Chondrocyte (in vitro differentiated cells): Measurements from ENCODE around the gene GLMP. TPM values are rescaled to one million over a fixed set of nuclear protein-coding genes. Genes with fewer than 3 reads are reported as not detected.

Source experiments
- DNase-seq: peaks from one replicate; pipeline ENCODE4 v3.0.0; 2021; ENCODE audit warnings: mixed read lengths, low spot score
- H3K27ac Mint-ChIP-seq: one replicate; pipeline ENCODE4 v1.8.0; 2021; ENCODE audit warnings: mild to moderate bottlenecking, moderate library complexity, mixed read lengths; ENCODE audit not compliant: unreplicated experiment
- H3K27me3 Mint-ChIP-seq: 2 replicates; pipeline ENCODE4 v1.8.0; 2021; ENCODE audit warnings: low read depth, mixed read lengths
- H3K36me3 Mint-ChIP-seq: 2 replicates; pipeline ENCODE4 v1.8.0; 2021; ENCODE audit warnings: low read depth, mixed read lengths
- H3K4me1 Mint-ChIP-seq: 2 replicates; pipeline ENCODE4 v1.8.0; 2021; ENCODE audit warnings: low read depth, mild to moderate bottlenecking, mixed read lengths
- H3K4me3 Mint-ChIP-seq: one replicate; pipeline ENCODE4 v1.8.0; 2021; ENCODE audit warnings: mild to moderate bottlenecking, moderate library complexity, mixed read lengths; ENCODE audit not compliant: unreplicated experiment
- H3K9me3 Mint-ChIP-seq: 2 replicates; pipeline ENCODE4 v1.8.0; 2021; ENCODE audit warnings: low read depth, mixed read lengths
- total RNA-seq: library from RNA; stranded (reverse); gene quantifications from 3 replicates; pipeline ENCODE4 v1.2.1, GENCODE V29; 2021
- TF ChIP-seq, protein P1 (sequence below): fragments of 200-600 bp; sonication (generic); IDR thresholded peaks from 2 replicates; pipeline ENCODE4 v1.5.0; 2021; ENCODE audit warnings: antibody characterized with exemption, mild to moderate bottlenecking, moderate library complexity

The GLMP gene
- total RNA-seq, 1 donor from 2014 or later, result 68.1 TPM

DNA sequence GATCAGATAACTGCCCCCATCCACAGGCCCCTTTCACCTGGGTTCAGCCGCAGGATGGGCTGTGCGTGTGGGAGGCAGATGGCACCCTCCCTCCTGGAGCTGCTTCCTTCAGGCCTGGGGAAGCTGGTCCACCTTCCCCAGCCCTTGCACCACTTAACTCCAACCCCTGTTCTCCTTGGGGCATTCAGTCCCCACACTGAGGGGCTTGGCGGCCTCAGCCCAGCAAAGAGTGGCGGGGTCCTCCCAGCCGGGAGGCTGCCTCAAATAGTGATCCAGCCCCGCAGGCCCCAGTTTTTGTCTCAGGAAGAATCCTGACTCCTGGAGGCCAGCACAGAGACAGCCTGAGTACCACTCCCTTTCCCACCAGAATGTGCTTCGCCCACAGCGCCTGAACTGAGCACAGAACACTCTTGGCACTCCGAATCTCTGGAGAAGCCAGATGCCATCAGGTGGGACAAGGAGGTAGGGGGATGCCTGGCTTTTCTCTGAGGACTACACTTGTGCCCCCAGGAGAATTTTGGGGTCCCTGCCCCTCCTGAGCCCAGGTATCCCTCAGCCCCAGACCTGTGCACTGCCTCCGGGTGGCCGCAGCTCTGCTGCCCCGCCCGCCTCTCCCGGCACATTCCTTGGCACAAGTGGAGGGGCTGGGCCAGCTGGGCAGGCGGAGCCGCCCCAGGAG, 48.6 kb downstream of the GLMP start:
- DNase-seq, result no peak

DNA sequence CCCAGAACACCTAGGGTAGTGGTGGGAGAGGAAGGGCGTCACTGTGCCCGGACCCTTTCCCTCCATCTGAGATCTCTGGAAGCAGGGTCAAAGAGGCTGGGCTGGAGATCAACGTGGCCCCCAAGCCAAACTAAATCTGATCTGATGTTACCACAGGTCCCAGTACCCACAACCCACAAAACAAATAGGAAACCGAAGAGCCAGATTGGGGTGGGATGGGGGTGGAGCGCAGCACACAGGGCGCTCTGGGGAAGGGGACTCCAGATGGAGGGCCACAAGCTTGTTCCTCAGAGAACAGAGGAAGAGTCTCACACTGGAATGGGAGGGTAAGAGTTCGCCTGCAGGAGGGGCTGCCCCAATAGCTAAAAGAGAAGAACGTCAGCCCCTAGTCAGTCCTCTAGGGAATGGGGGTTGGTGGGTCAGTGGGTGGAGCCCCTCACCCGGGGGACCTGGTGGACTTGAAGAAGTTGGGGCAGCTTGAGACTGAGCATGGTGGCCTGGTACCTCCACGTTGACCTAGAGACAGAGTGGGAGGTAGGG, 49.2 kb downstream of the GLMP start:
- TF ChIP-seq, protein P1, sequence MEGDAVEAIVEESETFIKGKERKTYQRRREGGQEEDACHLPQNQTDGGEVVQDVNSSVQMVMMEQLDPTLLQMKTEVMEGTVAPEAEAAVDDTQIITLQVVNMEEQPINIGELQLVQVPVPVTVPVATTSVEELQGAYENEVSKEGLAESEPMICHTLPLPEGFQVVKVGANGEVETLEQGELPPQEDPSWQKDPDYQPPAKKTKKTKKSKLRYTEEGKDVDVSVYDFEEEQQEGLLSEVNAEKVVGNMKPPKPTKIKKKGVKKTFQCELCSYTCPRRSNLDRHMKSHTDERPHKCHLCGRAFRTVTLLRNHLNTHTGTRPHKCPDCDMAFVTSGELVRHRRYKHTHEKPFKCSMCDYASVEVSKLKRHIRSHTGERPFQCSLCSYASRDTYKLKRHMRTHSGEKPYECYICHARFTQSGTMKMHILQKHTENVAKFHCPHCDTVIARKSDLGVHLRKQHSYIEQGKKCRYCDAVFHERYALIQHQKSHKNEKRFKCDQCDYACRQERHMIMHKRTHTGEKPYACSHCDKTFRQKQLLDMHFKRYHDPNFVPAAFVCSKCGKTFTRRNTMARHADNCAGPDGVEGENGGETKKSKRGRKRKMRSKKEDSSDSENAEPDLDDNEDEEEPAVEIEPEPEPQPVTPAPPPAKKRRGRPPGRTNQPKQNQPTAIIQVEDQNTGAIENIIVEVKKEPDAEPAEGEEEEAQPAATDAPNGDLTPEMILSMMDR, result no peak
- no peaks in the 10 kb centered on the region for H3K27me3 Mint-ChIP-seq
- peaks cover 6% of the 10 kb centered on the region for H3K36me3 Mint-ChIP-seq
- H3K4me1 Mint-ChIP-seq, result peaks cover 9% of the 10 kb centered on the region
- DNase-seq, result no peak
- no peak overlapping the region for H3K27ac Mint-ChIP-seq
- no peaks in the 10 kb centered on the region for H3K9me3 Mint-ChIP-seq
- H3K4me3 Mint-ChIP-seq, result no peak overlapping the region

More for the DNA sequence above, 48.6 kb downstream of the GLMP start:
- H3K27ac Mint-ChIP-seq, result no peak overlapping the region
- H3K4me3 Mint-ChIP-seq, result no peak overlapping the region
- TF ChIP-seq, protein P1, result no peak
- no peaks in the 10 kb centered on the region for H3K27me3 Mint-ChIP-seq
- H3K4me1 Mint-ChIP-seq, result peaks cover 3% of the 10 kb centered on the region
- H3K9me3 Mint-ChIP-seq, result no peaks in the 10 kb centered on the region
- H3K36me3 Mint-ChIP-seq, result peaks cover 6% of the 10 kb centered on the region

DNA sequence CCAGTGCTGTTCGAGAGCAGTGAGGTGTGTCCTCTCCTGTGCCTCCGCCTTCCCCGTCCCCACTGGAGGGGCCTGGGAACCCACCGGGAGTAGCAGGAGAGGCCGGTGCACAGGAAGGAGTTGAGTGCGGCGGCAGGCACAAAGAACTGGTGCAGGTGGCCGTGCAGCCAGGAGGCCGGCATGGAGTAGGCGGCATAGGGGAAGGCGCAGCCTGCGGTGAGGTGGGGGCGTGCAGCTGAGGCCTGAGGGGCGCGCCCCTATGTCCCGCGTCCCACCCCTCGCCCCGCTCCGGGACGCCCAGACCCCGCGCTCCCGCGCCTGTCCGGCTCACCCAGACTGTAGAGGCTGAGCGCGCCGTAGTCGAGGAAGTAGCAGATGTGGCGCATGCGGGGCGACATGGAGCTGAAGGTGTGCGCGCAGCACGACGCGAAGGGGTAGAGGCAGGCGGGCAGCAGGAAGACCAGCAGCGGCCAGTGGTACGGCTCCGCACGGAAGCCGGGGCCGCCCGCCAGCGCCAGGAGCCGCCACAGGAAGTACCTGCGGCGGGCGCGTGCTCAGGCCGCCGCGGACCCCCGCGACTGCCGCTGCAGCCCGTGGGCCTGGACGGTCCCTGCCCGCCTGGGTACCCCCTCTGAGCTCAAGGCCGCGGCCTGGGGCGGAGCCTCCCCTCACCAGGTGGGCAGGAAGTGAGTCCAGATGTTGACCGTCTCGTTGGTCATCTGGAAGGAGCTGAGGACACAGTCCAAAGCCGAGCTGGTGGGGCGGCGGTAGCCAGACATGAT, 49.8 kb downstream of the GLMP start:
- H3K4me1 Mint-ChIP-seq, result peaks cover 13% of the 10 kb centered on the region
- H3K36me3 Mint-ChIP-seq, result peaks cover 5% of the 10 kb centered on the region
- no peak overlapping the region for H3K4me3 Mint-ChIP-seq
- DNase-seq, result no peak
- no peaks in the 10 kb centered on the region for H3K9me3 Mint-ChIP-seq
- H3K27me3 Mint-ChIP-seq, result no peaks in the 10 kb centered on the region
- H3K27ac Mint-ChIP-seq, result no peak overlapping the region
- TF ChIP-seq, protein P1, result no peak

DNA sequence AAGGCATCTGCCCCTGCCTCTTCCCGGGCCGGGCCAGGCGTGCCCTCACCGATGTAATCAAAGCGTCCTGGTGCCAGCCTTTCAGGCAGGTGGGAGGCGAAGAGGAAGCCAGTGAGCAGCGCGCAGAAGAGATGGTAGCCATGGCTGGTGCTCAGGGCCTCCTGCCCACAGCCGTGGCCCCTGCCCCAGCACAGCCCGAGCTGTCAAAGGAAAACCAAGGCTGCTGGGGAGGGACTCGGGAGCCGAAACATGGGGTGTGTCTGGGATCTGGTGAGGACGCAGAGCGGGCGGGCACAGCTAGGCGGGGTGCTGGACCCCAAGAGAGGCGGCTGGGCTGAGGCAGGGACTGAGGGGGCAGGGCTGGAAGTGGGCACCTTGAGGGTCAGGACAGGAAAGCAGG, 50.8 kb downstream of the GLMP start:
- Mint-ChIP-seq H3K4me1 (peaks cover 13% of the 10 kb centered on the region), H3K36me3 (peaks cover 3% of the 10 kb centered on the region), H3K27ac (no peak overlapping the region), H3K27me3 (no peaks in the 10 kb centered on the region), H3K4me3 (no peak overlapping the region), H3K9me3 (no peaks in the 10 kb centered on the region)
- no peak for DNase-seq
- TF ChIP-seq, protein P1, result no peak

DNA sequence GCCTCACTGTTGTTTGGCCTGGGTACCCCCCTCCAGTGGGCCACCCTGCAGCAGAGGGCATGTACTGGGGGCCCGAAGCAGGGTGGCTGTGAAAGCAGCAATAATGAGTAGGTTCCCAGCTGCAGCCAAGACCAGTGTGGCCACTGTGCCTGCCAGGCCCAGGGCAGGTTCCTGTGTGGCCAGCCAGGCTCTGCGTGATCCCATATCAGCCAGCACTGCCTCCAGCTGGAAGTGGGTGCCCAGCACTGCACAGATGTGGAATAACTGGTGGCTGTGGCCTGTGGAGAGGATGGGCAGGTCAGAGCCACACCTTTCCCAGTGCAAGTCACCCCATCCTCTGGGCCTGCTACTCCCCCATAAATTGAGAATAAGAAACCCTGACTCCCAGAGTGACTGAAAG, 51.4 kb downstream of the GLMP start:
- Mint-ChIP-seq H3K9me3 (no peaks in the 10 kb centered on the region), H3K27me3 (no peaks in the 10 kb centered on the region), H3K4me1 (peaks cover 13% of the 10 kb centered on the region), H3K4me3 (no peak overlapping the region), H3K27ac (no peak overlapping the region), H3K36me3 (peaks cover 4% of the 10 kb centered on the region)
- no peak for DNase-seq
- TF ChIP-seq, protein P1, result no peak
